ENCODE data around the gene SLC47A1. TPM values are rescaled to one million over a fixed set of nuclear protein-coding genes. Genes with fewer than 3 reads are reported as not detected.
A peak's percentile ranks its signal among the peaks of the same experiment; 100 is the strongest.

SLC47A1 gene
- total and polyA plus RNA-seq, 2 of the 8 experiments (the other 6 are each of a cell fraction or from before 2014, with no cell fraction given): 1.5 to 3.6 TPM

- no peak; a peak in 2 of 4 replicates for TF ChIP-seq SIN3A (conservative IDR thresholded peaks at IDR 0.05 in 1 of 2, IDR thresholded peaks at IDR 0.05 in 1 of 2; ENCODE audit: low read depth in 1 of 2, low read length in 2 of 2)
- TF ChIP-seq SP1 (IDR thresholded peaks at IDR 0.05; ENCODE audit: low read depth, low read length): no peak
- TF ChIP-seq YY1 (IDR thresholded peaks at IDR 0.05; ENCODE audit: low read depth, low read length): 0 out of 2 replicates have a peak, but pooled peaks have one; percentile 25
- no peak for TF ChIP-seq SIRT6 (IDR thresholded peaks at IDR 0.05; ENCODE audit: low read length)
- TF ChIP-seq FOSL1 (IDR thresholded peaks at IDR 0.05; ENCODE audit: insufficient read depth, low read depth, low read length): no peak
- TF ChIP-seq NRF1 (IDR thresholded peaks at IDR 0.05; ENCODE audit: low read depth, low read length): peak; percentile 39; the same call in 1 of the 2 replicates
- no peak for TF ChIP-seq NANOG (IDR thresholded peaks at IDR 0.05; ENCODE audit: insufficient read depth, low read depth, low read length, poor library complexity, severe bottlenecking)
- no peak for TF ChIP-seq RXRA (IDR thresholded peaks at IDR 0.05; ENCODE audit: insufficient read depth, low read depth, low read length)
- TF ChIP-seq TAF7 (optimal IDR thresholded peaks at IDR 0.05; ENCODE audit: borderline replicate concordance, low read depth, low read length): peak; percentile 78
- peak in 1 of 2 experiments; percentile 16; a peak in 2 of 4 replicates for TF ChIP-seq RAD21 (IDR thresholded peaks at IDR 0.05 in 1 of 2, conservative IDR thresholded peaks at IDR 0.05 in 1 of 2; ENCODE audit: low read depth in 2 of 2, low read length in 2 of 2)
- no peak; the same call in 1 of the 2 replicates for TF ChIP-seq GABPA (IDR thresholded peaks at IDR 0.05; ENCODE audit: borderline replicate concordance, insufficient read depth, low read length)
- TF ChIP-seq RBBP5 (IDR thresholded peaks at IDR 0.05; ENCODE audit: borderline replicate concordance, low read depth, low read length): peak; percentile 99
- peak; percentile 64; the same call in 1 of the 2 replicates for TF ChIP-seq BACH1 (IDR thresholded peaks at IDR 0.05; ENCODE audit: low read length)
- peak; percentile 85 for TF ChIP-seq MAX (IDR thresholded peaks at IDR 0.05)
- no peak for TF ChIP-seq BCL11A (IDR thresholded peaks at IDR 0.05; ENCODE audit: low read depth in 2 of 2, low read length in 2 of 2)
- TF ChIP-seq EZH2 (IDR thresholded peaks at IDR 0.05; ENCODE audit: low read depth, low read length, severe bottlenecking): no peak
- TF ChIP-seq MAFK (IDR thresholded peaks at IDR 0.05; ENCODE audit: low read depth, low read length): peak; percentile 89; the same call in 1 of the 2 replicates
- no peak for TF ChIP-seq JUND (IDR thresholded peaks at IDR 0.05; ENCODE audit: low read length)
- no peak for TF ChIP-seq BRCA1 (IDR thresholded peaks at IDR 0.05; ENCODE audit: low read depth, low read length)
Measured at GRCh38 chr17:19507775-19508576, 25.7 kb upstream of the SLC47A1 start (continued).

Measured in H1 (cell line).